Activated T-cell treated with anti-CD3 and anti-CD28 coated beads for 4 hours (primary cell): Measurements from ENCODE around the gene C11orf42.
"Not testable (repeated sequence)": the region's sequence is repeated elsewhere in the genome, so short reads cannot be mapped to it uniquely, and the experiment has no call there.

Experiments used
- DNase-seq: peaks from one replicate; pipeline ENCODE4 v3.0.0-alpha.2; 2020

Gene C11orf42

DNA sequence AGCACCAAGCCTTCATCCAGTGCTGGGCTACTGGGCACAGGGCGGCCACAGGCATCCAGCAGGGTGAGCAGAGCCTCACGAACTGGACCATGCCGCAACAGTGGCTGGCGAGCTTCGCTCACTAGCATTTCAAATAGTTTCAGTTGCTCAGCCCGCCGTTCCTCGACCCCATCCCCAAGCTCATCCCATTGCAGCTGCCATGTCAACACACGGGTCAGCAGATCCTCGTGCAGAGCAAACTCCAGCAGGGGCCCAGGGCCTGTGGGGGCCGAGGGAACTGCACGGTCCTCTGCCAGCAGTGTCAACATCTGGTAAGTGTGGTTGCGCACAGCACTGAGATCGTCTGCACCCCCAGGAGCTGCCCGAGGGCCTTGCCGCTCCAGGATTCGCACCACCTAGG lies 18.5 kb downstream of the C11orf42 start:
- DNase-seq, result no peak

DNA sequence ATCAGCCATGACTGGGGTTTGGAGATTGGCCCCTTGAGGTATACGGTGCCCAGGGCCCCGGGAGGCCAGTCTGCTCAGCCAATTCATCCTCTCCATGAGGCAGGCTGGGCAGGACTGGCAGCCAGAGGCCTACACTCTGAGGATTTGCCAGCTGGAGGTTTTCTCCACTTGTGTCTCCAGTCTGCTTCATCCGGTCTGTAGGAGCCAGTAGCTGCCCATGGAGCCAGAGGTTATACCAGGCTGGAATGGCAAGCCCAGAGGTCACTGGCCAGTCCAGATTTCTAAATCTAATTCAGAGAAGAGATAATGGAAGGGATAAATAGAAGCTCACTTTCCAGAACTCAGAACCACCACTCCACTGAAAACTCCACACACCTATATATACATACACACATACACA lies 19.1 kb downstream of the C11orf42 start:
- DNase-seq, result no peak

DNA sequence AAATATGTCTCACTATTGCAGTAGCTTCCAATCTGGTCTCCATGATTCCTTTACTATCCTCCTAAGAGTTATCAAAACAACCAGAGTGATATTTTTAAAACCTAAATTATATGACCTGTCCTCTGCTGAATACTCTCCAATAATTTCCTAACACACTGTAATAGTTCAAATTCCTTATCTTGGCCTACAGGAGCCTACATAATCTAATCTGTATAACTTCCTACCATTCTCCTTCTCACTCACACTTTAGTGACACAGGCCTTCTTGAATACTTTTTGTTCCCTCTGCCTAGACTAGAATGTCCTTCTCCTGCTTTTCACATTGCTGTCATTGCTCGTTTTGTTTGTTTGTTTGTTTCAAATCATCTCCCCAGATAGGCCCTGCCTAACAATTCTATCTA lies 19.7 kb downstream of the C11orf42 start:
- DNase-seq, result no peak

DNA sequence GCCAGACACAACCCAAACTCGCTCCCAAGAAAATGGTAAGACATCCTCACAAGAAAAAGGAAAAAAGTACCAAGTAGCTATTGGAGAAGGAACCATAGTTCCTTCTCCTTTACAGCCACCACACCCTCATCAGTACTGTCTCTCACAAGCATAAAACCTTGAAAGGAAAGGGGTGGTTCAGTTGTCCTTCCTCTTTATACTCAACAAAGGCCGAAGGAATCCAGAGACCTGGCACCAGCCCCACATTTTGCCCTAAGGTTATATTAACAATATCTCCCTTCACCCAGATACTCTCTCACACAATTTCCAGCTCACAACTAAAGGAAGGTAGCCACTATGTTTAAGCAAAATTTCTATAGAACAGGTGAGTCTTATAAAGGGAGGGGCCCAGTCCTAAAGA lies 20.5 kb downstream of the C11orf42 start:
- no peak for DNase-seq

DNA sequence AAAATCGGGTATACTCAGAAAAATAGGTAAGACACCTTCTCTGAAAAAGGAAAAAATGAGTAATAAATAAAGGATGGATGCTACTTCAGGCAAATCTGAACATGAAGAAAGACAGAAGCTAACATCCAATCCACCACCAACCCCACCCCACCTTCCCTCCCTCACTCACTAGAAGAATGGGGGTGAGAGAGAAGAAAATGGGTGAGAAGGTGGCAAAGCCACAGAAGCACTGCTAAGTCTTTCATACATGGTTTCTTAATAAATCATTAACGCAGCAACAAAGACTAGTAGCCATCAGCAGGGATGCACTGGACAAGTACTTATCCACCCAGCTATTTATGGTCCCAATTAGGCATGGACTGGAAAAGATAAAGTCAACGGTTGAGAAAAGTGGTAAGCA lies 23.2 kb downstream of the C11orf42 start:
- no peak for DNase-seq

DNA sequence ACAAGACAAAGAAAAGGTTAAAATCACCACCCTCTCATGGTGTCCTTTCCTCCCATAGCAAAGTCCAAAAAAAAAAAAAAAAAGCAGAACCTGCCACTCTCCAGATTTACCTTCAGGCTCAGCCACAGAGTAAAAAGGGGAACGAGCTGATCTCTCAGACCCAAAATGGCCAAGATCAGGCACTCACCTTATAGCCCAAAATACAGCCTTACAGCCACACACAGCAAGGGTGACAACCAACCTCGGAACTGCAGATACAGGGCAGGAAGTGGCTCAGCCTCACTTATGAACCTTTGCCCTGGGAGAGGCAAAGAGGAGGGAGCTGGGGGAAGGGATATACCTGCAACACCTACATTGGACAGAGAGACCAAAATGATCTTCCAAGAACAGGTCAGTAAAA lies 24.6 kb downstream of the C11orf42 start:
- no peak for DNase-seq

DNA sequence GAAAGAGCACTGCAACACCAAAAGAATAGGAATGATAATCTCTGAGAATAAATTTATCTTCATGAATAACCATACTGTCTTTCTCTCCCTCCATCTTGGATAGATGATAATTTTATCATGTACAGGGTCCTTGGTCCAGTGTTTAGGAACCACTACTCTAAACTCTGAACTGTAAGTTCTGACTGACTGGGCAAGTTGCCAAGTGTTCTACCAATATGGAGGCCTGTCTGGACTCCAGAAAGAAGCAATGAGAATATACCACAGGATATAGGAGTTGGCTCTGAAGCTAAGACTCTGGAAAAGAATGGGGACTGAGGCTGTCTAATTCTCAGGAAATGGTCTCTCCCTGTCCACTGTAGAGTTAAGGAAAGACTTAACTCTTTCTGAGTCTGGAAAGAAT lies 27.5 kb downstream of the C11orf42 start:
- DNase-seq, result no peak

DNA sequence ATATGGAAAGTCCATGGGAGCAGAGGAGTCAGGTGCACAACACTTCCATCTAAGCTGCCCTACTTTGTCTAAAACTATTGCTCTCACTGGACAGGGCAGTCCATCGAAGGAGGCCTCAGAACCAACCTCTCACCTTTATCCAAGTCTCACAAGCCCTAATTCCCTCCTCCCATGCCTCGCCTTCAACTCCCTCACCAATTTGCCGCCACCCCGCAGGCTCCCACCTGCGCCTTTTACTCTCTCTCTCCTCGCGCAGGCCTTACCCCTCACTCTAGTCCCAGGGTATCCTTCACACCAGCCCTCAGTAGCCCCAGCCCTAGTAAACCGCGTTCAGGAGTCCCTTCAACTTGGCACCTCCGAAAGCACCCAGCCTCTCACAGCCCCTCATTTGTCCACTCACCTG lies 28.6 kb downstream of the C11orf42 start:
- DNase-seq, result no peak

DNA sequence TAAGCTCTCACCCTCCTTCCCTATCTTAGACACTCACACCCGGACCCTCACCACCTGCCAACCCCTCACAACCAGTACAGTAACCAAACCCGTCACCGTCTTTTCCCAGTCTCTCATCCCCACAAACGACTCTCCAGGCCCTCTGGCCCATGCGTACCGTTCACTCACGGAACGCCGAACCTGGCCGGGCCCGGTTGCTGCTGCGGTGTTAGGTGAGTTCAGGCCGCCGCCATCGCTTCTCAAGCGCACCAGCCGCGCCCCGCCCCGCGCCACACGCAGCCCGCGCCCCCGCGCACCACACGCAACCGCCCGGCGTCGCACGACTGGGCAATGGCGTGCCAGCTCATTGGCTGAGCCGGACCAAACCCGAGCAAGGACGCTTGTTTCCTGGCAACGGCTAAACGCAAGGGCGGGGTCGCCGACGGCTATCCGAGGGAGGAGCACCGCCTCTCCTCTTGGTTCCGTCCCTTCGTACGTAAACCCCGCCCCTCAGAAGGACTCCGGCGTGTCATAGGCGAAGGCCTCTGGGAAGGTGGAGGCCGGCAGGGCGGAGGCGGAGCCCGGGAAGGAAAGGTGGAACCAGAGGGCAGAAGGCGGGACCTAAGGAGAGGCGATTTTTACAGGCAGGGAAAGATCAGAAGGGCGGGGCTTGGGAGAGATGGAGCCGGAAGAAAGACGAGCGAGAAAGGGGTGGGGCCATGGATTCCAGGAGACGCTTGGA lies 29.2 kb downstream of the C11orf42 start, which contains the start of gene FHIP1B:
Gene FHIP1B, minus strand, starts transcription at position 250 of the 721 bp plus-strand sequence. CDS start 10,120 bp downstream, outside the sequence.
- DNase-seq, result peak; percentile 98

DNA sequence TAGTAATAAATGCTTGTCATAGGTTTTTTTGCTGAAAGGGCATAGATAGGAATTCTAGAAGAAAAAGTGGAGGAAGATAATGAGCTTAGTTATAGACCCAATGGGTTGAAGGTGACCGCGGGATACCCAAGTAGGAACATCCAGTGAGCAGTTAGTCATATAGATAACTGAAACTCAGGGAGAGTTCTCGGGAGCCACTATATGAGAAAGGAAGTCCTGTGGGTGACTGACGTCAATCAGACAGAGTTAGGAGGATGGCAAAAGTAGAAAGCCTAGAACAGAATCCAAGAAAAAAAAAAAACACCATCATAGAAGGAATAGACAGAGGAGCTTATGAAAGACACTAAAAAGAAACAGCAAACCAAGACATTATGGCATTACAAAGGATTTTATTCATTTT lies 31.9 kb downstream of the C11orf42 start:
- no peak for DNase-seq

DNA sequence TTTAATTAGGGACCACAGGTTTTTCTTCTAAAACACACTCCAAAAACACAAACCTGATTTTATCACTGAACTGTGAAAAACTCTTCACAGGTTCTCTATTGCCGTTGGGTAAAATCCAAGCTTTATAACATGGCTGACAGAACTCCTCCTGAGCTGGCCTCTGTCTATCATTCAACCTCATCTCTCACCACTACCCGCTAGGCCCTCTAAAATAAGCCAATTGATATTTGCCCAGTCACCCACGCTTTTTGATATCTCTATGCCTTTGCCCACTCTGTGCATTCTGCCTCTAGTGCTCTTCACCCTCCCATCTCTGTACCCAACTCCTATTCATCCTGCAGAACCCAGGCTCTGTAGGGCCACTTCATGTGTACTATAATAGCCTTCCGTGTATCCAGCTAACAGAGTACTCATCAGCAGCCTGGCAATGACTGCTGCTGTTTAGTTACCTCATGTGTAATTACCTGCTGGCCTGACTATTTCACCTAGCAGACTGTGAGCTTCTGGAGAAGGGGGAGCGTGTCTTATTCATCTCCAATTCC lies 32.5 kb downstream of the C11orf42 start:
- DNase-seq, result no peak

DNA sequence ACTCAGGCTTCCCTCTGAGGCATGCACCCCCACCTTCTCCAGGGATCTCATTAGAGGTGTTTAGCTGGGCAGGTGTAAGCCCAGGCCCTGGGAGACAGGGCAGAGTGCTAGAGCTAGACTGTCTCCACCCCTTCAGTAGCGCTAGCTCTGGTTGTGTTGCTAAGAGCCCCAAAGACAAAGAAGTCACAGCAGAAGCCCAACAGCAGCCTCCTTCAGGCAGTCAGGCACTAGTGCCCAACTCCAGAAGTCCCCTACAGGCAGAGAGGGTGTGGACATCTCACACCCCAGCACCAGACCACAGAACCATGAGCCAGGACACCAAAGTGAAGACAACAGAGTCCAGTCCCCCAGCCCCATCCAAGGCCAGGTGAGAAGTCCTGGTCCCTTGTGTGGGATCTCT lies 33.5 kb downstream of the C11orf42 start, which contains the start of gene CNGA4:
Gene CNGA4, plus strand, starts transcription at position 188 of the 400 bp plus-strand sequence. Its CDS starts 118 bp downstream, at position 306.
- DNase-seq, result no peak

DNA sequence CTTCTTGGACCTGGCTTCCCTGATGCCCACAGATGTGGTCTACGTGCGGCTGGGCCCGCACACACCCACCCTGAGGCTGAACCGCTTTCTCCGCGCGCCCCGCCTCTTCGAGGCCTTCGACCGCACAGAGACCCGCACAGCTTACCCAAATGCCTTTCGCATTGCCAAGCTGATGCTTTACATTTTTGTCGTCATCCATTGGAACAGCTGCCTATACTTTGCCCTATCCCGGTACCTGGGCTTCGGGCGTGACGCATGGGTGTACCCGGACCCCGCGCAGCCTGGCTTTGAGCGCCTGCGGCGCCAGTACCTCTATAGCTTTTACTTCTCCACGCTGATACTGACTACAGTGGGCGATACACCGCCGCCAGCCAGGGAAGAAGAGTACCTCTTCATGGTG lies 34.8 kb downstream of the C11orf42 start:
- no peak for DNase-seq

DNA sequence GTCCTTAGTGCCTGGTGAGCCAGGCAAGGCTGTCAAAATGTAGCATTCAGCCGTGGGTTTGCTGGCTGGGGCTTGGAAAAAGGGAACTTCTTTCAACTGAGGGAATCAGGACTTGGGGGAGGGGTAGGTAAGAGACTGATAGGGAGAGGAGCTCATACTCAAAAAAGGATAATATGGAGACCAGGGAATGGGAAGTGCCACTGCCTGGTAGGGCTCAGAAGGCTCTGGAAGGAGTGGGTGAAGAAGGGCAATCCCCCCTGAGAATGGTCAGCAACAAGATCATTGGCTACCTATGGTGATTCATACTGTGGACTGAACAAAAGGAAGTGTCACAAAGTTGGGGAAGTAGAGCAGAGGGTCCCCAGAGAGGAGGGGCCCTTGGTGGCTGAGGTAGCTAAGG lies 35.4 kb downstream of the C11orf42 start:
- no peak for DNase-seq

DNA sequence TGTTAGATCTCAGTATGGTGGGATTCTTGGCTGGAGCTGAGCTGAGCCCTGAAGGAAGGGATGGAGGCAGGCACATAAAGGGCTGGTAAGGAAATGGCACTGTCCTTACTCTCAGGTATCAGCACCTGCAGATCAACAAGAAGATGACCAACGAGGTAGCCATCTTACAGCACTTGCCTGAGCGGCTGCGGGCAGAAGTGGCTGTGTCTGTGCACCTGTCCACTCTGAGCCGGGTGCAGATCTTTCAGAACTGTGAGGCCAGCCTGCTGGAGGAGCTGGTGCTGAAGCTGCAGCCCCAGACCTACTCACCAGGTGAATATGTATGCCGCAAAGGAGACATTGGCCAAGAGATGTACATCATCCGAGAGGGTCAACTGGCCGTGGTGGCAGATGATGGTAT lies 36.0 kb downstream of the C11orf42 start:
- no peak for DNase-seq

DNA sequence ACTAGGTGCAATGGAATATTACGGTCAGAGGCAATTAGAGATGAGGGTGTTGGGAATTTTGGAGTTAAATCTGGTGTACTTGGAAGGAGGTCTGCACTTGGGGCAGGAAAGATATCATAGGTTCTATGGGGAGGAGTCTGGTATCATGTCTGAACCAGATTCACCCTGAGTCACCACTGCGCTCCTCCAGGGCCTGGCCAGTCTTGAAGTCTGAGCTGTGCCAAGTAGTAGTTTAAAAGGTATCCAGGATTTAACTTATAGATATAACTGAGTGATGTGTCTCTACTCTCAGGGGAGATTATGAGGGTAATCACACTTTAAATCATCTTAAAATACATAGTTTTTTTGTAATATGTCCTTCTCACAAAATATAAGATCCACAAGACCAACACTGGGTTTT lies 40.2 kb downstream of the C11orf42 start:
- DNase-seq, result no peak

DNA sequence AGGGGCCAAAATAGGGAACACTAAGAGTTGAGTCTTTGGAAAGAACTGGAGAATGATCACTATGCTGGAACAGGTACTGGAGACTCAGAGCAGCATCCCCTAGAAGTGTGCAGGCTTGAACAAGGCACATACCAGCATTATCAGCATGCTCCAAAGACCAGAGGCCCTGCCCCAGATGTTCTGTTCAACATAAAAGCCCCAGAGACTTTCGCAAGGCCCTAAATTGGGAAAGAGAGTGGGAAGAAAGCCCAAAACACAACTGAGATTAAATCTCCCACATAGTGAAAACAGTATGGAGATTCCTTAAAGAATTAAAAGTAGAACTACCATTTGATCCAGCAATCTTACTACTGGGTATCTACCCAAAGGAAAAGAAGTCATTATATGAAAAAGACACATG lies 42.9 kb downstream of the C11orf42 start:
- no peak for DNase-seq

DNA sequence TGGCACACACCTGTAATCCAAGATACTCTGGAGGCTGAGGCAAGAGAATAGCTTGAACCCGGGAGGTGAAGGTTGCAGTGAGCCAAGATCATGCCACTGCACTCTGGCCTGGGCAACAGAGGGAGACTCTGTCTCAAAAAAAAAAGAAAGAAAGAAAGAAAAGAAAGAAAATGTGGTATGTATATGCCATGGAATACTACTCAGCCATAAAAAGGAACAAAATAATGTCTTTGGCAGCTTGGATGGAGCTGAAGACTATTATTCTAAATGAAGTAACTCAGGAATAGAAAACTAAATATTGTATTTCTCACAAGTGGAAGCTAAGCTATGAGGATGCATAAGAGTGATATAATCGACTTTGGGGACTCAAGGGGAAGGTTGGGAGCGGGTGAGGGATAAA lies 43.5 kb downstream of the C11orf42 start:
- not testable (repeated sequence) for DNase-seq

DNA sequence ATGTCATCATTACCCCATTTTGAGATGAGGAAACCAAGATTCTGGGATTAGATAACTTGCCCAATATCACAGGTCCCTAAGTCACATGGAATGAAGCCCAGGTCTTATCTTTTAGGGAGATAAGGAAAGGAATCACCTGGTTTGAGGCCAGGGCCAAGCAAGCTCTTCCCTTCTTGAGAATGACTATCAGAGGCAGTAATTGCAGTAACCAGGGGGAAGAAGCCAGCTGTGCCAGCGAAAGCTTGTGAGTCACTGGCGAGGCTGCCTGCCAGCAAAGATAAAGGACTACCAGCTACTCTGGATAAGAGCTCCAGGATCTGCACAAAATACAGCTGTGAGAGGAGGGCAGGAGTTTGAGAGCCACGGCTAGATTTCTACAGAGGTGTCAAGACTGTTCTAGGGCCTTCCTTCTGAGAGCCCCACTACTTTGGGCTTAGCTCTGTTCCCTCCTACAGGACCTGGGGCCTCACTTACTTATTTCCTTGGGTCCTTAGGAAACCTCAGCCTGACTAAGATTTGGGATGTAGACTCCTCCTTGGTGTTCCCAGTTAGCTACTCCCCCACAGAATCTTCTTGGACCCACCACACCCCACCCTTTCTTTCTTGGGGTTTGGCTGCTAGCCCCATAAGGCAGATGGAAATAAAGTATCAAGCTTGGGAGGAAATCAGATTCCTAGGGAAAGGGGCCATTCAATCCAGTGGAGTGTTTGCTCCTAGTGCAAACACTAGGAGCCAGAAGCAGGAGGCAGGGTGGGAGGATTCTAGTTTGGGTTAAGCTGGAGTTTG lies 44.6 kb downstream of the C11orf42 start:
- no peak for DNase-seq

DNA sequence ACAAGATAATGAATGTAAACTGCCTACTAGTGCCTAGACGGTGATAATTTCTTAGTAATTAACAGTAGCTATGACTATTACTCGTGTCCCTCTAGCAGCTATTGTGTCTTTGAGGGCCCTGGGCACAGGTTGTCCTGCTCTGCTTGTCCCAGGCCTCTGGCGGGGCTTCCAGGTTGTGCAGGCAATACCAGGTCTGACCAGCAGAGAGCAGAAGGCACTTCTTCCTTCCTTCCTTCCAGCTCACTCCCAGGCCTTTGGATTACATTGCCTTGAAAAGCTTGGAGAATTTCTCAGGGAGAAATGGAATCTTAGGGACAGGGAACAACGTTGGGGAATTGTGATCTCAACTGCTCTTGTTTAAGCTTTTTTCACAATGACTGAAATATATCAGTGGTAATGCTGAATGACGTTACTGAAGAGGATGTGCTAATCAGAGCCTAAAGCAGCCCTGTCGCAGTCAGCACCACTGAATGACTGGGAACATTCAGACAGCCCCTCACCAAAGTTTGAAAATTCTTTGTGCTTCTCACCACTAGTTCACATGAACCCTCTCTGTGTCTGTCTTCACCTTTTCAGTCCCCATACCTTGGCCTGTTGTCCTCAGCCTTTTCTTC lies 45.9 kb downstream of the C11orf42 start:
- DNase-seq, result peak; percentile 28

DNA sequence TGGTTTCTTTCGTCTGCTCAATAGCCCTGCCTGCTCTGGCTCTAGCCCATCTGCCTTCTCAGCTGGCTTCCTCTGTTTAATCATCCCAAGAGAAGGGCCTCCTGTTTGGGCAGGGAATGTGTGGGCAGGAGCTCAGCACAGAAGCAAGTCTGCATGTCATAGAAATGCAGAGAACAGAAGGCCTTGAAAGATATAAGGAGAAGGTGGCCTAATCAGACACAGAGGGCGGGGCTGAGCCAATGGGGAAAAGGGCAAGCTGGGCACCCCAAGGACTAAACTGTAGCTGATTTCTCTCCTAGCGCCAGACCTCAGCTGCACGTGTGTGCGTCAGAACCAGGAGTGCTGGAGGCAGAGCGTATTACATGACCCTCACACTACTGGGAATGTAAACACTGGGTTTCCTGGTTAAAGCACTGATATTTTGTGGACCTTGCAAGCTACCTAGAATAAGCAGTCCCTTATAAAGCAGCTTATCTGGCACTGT lies 46.7 kb downstream of the C11orf42 start:
- no peak for DNase-seq

DNA sequence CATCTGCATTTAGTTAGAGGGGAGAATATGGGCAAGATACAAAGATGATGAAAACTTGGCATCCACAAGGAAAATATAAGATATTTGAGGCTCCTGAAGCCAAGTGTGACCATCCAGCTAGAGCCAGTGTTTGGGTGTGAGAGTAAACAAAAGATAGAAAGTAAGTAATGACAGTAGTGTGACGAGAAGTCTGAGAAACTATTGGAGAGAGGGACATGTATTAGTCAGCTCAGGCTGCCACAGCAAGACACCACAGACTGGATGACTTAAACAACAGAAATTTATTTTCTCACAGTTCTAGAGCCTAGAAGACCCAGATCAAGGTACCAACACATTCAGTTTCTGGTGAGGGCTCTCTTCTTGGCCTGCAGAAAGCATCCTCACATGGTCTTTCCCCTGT lies 47.8 kb downstream of the C11orf42 start:
- DNase-seq, result no peak

DNA sequence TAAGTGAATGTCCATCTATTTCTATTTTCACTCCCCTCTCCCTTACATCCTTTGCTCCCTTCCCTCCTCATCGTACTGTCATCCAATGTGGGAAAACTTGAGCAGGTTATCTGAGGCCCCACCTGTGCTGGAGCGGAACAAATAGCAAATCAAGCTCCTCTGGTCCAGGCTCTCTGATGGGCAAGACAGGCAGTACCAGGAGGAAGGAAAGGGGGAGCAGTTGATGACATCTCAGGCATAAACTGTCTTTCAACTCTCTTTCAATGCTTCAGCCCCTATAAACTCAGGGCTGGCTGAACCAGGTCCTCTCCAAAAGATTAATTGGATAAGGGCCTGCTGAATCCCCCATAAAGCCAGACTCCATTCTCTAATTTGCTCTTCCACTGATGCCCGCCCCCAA lies 52.8 kb downstream of the C11orf42 start:
- no peak for DNase-seq
